GM21576 (cell line): ENCODE results near the gene ITGAD.
"Not testable (repeated sequence)": the region's sequence is repeated elsewhere in the genome, so short reads cannot be mapped to it uniquely, and the experiment has no call there.

ENCODE experiments used
- ATAC-seq: cut with Tn5 transposase; IDR thresholded peaks from one replicate; pipeline ENCODE4 v1.9.1; 2021; ENCODE audit warnings: mild to moderate bottlenecking, moderate library complexity; ENCODE audit not compliant: unreplicated experiment

Gene ITGAD

DNA sequence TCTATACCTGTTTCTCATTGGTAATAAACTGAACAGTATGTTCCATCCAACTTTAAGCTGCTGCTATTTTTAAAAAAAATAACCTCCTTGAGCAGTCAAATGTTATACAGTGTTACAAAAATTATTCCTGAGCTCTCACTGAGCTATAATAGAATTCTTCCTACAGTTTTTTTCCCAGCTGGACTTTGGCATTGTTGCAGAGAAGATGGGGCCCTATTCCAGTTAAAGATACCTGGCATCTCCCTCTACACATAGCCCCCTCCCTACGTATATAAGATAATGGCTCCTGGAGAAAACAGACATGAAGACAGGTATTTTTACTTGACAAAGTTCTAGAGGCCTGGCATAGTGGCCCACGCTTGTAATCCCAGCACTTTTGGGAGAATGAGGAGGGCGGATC lies 36.7 kb downstream of the ITGAD start:
- no peak for ATAC-seq

DNA sequence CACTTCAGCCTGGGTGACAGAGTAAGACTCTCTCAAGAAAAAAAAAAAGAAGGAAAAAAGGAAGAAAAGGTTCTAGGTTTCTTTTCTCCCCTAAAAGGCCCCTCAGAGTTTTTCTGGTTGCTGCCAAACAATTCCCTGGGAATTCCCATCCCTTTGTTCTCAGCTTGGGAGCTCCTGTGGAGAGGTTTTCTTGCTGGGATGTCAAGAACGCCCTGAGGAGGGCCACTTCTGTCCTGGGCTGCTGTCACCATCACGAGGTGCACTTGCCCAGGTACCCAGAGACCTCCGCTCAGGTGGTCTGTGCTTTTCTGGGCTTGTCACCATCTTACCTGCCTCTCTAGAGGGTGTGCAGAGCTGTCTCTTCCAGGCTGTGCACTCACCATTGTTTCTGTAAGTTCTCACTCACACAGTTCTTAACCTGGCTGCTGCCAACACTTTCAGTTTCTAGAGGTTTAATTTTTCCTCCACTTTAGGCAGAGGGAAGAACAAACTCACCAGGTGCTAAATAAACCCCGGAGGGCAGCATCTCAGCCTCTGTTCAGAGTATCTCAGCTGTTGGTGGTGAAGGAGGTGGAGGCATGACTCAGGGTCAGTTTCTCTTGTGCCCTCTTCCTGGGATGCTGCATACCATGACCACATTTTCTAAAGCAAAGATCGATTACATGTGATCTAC lies 37.4 kb downstream of the ITGAD start:
- ATAC-seq = no peak

DNA sequence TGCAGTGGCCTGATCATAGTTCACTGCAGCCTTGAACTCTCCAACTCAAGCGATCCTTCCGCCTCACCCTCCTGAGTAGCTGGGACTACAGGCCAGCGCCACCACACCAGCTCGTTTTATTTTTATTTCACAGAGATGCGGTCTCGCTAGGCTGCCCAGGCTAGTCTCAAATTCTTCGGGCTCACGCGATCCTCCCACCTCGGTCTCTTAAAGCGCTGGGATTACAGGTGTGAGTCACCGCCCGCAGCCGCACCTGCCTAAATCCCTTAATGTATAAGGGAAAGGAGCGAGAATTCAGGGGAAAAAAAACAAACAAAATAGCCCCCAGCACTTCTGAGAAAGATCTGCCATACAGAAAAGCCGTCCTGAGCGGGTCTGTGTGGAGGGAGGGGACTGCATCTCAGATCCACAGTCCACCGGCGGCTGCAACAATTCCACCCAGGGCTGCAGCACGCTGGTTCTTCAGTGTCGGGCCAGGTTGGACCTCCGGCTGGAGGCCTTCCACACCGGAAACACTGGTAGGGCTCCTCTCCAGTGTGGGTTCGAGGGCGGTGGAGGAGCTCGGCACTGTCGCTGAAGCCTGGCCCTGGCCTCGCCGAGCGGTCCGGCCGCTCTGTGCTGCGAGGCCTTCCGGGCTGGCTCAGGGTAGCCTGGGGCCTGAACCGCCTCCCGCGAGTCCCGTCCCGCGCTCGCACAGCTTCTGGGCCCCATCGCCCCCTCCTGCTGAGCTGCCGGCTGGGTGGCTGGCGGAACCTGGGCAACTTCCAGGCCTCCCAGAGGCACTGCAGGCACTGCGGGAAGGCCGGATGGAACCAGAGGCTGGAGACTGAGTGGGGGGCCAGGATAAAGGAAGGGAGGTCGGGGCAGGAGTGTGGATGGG lies 42.4 kb downstream of the ITGAD start:
- no peak for ATAC-seq

DNA sequence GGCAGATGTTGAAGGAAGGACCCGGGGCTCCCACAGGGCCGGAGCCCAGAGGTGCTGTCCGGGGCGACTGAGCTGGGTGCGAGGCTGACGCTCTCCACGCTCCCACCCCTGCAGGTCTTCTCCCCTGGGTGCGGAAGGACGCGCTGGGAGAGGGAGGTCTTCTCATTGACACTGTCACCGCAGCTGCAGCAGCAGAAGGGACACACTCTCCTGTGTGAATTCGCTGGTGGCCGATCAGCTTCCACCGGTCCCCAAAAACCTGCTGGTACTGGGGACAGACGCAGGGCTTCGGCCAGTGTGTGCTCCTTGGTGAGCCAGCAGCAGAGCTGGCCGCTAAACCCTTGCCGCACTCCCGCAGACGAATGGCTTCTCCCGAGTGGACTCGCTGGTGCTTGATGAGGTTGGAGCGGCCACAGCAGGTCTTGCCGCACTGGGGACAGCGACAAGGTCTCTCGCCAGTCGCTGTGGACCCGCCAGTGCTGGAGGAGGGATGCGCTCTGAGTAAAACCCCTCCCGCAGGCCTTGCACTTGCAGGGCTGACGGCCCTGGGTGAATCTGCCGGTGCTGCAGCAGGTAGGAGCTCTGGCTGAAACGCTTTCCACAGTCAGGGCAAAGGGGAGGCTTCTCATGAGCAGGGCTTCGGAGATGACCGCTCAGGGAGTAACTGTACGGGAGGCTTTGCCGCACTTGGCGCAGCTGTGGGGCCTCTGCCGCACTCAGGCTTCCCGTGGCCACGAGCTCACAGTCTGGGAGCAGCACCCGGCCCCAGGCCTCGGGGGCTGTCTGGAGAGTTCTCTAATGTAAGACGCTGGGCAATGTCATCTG lies 43.3 kb downstream of the ITGAD start:
- no peak for ATAC-seq

DNA sequence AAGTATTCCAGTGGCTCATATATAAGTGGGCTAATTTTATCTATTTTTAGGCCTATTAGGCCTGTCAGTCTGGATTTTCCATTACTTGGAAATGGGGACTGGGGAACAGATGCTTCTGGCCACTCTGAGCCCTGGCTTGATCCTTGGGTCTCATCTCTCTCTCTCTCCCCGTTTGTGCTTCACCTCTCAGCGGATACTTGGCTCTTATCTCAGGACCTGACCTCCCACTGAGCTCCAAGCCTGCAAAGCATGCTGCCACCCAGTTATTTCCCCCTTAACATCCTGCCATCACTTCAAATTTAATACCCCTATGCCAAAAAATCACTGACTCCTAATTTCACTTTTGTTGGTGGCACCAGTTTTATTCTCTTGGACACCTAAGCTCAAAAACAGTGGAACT lies 45.3 kb downstream of the ITGAD start:
- no peak for ATAC-seq

DNA sequence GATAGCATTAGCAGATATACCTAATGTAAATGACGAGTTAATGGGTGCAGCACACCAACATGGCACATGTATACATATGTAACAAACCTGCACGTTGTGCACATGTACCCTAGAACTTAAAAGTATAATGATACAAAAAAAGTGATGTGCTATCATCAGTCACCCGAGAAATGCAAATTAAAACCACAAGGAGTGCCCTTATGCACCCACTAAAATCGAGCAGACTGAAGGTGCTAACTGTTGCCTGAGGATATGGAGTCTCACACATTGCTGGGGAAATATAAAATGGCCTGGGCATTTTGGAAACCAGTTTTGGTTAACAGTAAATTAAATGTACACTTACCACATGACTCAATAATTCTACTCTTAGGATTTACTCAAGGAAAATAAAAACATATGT lies 45.9 kb downstream of the ITGAD start:
- not testable (repeated sequence) for ATAC-seq

DNA sequence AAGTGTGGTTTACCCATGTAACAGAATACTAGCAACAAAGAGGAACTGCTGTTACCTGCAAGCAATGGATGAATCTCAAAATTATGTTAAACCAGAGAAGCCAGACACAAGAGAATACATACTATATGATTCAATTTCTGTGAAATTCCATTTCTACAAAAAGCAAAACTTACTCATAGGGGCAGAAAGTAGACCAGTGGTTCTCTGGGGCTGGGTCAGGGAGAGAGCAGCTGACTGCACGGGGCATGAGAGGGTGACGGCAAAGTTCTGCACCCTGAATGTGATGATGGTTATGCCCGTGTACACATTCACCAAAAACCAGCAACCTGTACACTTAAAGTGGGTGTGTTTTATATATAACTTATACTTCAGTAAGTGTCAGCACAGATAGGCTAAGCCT lies 46.4 kb downstream of the ITGAD start:
- no peak for ATAC-seq

DNA sequence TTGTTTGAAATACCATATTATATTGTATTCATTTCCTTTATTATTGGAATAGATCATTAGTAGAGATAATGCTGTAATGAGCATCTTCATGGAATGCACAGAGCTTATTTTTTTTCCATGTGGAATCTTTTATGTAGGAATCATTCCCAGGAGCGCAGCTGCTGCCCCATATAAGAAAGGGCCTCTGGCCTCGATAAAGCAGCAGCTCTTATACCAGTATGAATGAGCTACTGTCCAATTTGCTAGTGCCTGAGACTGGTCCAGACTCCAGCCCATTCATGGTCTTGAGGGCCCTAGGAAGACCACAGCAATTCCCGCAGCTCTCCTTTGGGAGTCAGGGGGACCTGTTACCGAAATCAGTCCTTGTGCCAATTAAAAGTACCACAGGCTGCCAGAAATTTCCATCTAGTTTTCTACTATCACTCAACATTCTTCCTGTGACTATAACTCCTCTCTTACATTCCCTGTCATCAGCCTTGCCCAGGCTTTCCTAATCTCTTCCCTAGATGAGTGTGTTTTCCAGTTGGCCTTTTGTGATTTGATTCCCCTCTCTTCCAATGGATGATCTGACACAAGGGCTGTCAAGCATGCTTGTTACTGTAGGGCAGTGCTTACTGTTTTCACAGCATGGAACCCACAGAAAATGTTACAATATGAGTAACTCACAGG lies 47.5 kb downstream of the ITGAD start:
- ATAC-seq = no peak

DNA sequence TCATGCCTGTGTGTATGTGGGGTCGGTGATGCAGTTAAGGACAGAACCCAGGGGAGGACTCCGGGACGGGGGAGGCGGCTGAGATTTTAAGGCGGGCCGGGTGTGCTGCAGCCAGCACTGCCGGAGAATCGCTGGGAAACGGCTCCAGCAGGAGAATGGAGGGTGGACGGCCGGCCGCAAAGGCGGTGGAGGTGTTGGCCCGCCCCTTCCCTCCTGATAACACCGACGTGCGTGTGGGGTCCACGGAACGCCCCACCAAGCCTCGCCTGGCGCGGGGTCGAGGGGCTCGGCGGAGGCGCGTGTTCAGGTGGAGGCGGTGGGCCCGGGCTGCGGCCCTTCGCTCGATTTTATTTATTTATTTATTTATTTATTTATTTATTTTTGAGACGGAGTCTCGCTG lies 48.8 kb downstream of the ITGAD start:
- ATAC-seq = no peak

DNA sequence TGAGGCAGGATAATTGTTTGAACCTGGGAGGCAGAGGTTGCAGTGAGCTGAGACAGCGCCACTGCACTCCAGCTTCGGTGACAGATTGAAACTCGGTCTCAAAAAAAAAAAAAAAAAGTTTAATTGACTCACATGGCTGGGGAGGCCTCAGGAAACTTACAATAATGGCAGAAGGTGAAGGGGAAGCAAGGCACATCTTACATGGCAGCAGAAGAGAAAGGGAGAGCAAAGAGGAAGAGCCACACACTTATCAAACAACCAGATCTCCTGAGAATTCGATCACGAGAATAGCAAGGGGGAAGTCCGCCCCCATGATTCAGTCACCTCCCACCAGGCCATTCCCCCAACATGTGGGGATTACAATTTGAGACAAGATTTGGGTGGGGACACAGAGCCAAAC lies 52.8 kb downstream of the ITGAD start:
- not testable (repeated sequence) for ATAC-seq

DNA sequence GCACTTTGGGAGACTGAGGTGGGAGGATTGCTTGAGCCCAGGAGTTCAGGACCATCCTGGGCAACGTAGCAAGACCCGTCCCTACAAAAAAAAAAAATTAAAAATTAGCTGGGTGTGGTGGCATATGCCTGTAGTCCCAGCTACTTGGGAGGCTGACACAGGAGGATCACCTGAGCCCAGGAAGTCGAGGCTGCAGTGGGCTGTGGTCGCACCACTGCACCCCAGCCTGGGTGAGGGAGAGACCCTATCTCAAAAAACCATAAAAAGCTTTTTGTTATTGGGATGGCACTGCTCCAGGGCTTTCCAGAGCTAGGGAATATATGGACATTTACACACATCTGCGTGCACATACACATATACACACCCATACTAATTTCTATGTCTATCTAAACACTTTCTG lies 58.1 kb downstream of the ITGAD start:
- no peak for ATAC-seq

DNA sequence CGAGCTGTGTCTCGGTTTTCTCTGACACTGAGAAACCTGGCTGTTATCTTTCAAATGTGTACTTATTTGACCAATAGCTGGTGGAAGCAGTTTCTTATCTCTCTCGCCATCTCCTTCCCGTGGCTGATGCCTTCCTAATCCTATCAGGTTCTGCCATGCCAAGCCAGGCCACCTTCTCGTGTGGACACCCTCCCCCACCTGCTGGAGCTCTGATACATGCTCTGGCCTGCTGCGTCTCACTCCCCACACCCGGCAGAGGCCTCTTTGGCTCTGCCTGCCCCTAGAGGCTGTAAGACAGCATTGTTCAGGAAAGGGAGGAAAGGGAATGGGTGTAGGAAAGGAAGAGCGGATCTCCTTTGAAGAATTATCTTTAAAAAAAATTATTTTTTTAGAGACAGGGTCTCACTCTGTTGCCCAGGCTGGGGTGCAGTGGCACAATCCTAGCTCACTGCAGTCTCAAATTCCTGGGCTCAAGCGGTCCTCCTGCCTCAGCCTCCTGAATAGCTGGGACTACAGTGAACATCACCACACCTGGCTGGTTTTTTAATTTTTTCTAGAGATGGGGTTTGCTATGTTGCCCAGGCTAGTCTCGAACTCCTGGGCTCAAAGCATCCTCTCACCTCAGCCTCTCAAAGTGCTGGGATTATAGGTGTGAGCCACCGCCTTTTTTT lies 58.7 kb downstream of the ITGAD start:
- ATAC-seq = no peak

DNA sequence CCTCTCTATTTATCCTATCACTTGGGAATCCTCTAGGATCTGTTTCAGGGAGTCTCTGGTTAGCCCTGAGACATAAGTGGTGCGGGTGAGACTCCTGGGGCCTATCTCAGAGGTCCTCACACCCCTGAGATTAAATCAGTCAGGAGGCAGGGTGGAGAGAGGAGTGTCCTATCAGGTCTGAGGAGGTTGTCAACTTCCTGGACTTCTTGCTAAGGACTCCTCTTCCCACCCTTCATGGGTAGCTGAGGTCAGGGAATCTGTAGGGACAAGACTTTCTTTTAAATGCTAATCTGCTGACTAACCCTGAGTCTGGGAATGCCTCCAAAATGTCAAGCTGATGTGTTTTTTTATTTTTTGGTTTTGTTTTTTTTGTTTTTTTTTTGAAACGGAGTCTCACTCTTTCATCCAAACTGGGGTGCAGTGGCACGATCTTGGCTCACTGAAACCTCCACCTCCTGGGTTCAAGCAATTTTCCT lies 59.5 kb downstream of the ITGAD start:
- ATAC-seq = no peak

DNA sequence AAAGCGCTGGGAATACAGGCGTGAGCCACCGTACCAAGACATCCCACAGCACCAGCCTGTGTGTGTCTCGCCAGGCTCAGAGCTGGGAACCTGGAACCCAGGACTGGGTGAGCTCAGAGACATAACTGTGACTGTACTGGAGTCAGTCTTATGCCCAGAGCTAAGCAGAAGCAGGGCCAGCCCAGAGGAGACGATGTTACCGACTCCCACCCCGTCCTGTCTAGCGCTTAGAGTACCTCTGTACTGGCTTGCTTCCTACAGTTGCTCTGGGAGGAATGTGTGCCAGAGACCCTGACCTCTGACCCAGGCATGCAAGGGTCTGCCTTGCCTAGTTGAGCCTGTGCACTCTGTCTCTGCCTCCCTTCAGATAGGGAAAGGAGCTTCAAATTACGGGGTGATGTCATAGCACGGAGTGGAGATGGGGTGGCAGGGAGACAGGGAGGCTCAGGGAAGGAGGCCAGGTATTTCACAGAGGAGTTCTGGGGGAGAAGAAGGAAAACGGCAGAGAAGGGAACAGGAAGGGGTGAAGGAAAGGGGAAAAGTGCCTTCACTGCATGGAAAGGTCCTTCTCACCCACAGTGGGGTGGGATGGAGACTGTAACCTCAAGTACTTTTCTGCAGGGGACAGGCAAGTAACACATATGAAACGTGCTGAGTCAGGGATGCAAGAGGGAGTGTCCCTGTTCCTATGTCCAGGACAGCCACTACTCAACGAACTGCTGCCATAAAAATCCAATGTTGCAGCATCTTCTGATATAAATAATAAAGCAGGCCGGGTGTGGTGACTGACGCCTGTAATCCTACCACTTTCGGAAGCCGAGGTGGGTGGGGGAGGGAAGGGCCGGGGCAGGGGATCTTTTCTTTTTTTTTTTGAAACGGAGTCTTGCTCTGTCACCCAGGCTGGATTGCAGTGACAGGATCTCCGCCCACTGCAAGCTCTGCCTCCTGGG lies 60.4 kb downstream of the ITGAD start:
- no peak for ATAC-seq

DNA sequence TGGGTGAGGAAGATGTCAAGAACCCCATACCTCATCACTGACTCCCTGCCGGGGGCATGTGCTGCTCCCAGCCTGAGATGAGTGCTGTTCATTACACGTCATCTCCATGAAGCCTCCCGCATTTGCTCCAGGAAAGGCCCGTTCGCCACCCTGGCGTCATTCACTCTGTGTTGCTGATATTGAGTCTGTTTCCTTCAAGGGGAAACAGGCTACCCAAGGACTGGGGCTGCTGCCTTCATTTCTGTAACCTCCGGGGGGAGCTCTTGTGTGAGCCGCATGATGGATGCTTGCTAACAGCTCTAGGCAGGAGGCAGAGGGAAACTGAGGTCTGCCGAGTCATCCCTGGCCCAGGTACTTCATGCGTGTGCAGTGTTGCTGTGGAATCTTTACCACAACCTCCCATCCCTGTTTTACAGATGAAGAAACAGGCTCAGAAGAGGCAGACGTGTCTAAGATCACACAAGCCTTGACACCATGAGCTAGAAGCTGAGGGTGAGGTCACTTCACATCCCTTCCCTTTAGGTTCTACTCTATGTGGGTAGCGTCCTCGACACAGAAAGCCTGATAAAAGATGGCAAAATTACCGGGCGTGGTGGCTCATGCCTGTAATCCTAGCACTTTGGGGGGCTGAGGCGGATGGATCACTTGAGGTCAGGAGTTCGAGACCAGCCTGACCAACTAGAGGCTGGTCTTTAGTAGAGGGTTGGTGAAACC lies 62.6 kb downstream of the ITGAD start:
- no peak for ATAC-seq

DNA sequence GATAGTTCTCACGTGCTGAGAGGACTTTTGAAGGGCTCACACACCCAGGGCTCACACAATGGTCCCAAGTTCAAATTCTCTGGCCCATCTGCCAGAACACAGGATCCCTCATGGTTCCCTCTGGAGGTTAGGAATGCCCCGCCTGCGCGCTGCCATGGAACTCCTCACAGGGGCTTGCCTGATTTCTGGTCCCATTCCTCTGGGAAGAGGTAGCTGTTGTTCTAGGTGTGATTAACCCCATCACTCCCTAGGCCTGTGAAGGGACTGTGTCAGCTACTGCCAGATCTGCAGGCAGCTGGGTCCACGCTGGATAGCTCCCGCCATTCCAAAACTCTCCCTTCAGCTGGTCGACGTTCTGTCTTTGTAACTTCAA lies 63.8 kb downstream of the ITGAD start:
- no peak for ATAC-seq

DNA sequence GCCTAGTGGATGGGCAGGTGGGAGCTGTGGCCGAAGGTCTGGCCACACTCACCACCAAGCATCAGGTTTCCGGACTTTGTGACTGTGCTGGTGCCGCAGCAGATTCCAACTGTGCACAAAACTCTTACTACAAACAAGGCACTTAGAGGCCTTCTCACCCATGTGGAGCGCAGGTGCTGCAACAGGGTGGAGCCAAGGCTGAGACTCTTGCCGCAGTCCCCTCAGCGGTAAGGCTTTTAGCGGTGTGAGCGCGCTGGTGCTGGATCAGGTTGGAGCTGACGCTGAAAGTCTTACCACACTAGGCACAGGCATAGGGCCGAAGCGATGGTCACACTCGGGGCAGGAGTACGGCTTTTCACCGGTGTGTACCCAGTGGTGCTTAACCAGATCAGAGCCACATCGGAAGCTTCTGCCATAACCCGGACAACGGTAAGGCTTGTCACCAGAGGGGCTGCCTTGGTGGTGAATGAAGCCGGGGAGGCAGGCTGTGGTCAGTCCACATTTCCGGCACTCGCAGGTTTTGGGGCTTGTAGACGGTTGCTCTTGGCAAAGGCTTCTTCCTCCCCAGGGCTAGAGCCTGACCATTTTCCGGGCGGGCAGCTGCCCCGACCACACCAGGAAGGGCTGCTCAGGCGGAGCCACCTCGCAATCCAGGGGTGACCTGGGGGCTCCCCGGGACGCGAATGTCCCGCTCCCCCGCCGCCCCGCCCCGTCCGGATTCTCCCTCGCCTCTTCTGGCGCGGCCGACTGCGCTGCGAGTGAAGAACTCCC lies 65.1 kb downstream of the ITGAD start:
- ATAC-seq = peak; percentile 9
